Glutamatergic neuron (in vitro differentiated cells): ENCODE results near the gene PPP4R4. TPM values are rescaled to one million over a fixed set of nuclear protein-coding genes. Genes with fewer than 3 reads are reported as not detected.
"Not testable (repeated sequence)": the region's sequence is repeated elsewhere in the genome, so short reads cannot be mapped to it uniquely, and the experiment has no call there.

Experiments used
- DNase-seq: peaks from one replicate; pipeline ENCODE4 v3.0.0; 2022
- H3K27ac Mint-ChIP-seq: one replicate; pipeline ENCODE4 v1.8.0; 2020; ENCODE audit warnings: mild to moderate bottlenecking, mixed read lengths, inconsistent platforms; ENCODE audit not compliant: unreplicated experiment
- H3K27me3 Mint-ChIP-seq: one replicate; pipeline ENCODE4 v1.8.0; 2020; ENCODE audit warnings: mild to moderate bottlenecking, moderate library complexity, mixed read lengths, inconsistent platforms; ENCODE audit not compliant: unreplicated experiment
- H3K36me3 Mint-ChIP-seq: one replicate; pipeline ENCODE4 v1.8.0; 2020; ENCODE audit warnings: mild to moderate bottlenecking, mixed read lengths, inconsistent platforms; ENCODE audit not compliant: unreplicated experiment
- H3K4me1 Mint-ChIP-seq: one replicate; pipeline ENCODE4 v1.8.0; 2020; ENCODE audit warnings: mild to moderate bottlenecking, low read depth, mixed read lengths, inconsistent platforms; ENCODE audit not compliant: unreplicated experiment
- H3K4me3 Mint-ChIP-seq: one replicate; pipeline ENCODE4 v1.8.0; 2020; ENCODE audit warnings: mild to moderate bottlenecking, mixed read lengths, inconsistent platforms; ENCODE audit not compliant: unreplicated experiment
- H3K9me3 Mint-ChIP-seq: one replicate; pipeline ENCODE4 v1.8.0; 2020; ENCODE audit warnings: mild to moderate bottlenecking, moderate library complexity, mixed read lengths, inconsistent platforms; ENCODE audit not compliant: unreplicated experiment
- total RNA-seq: library from RNA; stranded (reverse); fragmentation: NEBNext Ultra II Directional; extraction: Animal tissue kit (Norgen Biotek cat#: 25700); gene quantifications from one replicate; pipeline ENCODE4 v1.2.1, GENCODE V29; 2021; ENCODE audit not compliant: unreplicated experiment
- TF ChIP-seq, protein P1 (sequence below): fragments of 200-600 bp; sonication (generic); IDR thresholded peaks from one replicate; pipeline ENCODE4 v1.5.0; 2021; ENCODE audit not compliant: partially characterized antibody, unreplicated experiment

The PPP4R4 gene
- total RNA-seq, 1 donor from 2014 or later = 1.6 TPM

DNA sequence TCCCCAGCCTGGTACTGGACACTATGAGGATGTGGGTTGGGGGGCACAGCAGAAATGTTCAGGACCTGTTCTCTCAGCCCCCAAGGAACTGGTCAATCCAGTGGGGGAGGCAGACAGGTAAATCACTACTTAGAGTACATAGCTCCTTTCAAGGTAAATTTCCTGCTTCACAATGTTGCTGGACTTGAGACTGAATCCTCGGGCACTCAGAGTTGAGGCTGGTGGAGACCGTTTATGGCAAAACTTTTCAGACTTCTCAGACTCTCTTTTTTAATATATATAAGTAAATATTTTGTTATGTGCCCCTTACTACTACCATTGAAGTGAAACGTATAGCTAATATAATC is 119.4 kb downstream of the PPP4R4 start:
- Mint-ChIP-seq H3K27me3 (peaks cover 3% of the 10 kb centered on the region), H3K4me3 (no peak overlapping the region)
- TF ChIP-seq, protein P1, sequence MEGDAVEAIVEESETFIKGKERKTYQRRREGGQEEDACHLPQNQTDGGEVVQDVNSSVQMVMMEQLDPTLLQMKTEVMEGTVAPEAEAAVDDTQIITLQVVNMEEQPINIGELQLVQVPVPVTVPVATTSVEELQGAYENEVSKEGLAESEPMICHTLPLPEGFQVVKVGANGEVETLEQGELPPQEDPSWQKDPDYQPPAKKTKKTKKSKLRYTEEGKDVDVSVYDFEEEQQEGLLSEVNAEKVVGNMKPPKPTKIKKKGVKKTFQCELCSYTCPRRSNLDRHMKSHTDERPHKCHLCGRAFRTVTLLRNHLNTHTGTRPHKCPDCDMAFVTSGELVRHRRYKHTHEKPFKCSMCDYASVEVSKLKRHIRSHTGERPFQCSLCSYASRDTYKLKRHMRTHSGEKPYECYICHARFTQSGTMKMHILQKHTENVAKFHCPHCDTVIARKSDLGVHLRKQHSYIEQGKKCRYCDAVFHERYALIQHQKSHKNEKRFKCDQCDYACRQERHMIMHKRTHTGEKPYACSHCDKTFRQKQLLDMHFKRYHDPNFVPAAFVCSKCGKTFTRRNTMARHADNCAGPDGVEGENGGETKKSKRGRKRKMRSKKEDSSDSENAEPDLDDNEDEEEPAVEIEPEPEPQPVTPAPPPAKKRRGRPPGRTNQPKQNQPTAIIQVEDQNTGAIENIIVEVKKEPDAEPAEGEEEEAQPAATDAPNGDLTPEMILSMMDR = no peak

DNA sequence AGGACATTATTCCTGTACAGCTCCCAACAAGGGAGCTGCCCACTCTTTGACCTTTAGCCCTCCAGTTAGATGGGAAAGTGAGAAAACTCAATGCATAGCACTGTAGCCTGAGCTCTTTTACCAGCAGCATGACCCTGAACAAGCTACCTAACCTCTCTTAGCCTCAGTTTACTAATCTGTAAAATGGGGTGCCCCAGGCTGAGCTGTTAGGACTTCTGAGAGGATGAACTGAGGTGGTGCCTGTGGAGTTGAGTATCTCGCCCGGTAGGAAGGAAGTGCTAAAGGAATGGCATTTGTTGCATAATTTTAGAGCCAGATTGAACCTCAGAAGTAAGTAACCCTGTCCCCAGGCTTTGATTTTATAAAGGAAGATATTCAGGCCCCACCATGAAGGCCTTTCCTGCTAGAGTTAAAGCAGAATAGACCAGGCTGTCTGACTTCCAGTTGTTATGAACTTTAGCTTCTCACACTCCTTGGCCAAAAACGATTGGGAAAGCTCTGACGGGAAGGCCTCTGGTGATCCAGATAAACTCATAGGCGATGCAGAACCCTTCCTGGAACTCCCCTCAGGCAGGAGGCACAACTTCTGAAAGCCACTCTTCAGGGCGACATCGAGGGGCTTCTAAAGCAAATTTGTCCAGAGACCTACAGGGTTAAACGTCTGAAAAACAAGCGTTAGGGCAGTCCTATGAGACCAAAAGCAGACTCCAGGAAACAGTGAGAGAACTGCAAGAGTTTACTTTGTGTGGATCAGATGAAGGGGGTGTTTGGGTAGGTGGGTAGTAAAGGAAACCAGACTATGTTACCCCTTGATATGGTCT is 121.4 kb downstream of the PPP4R4 start:
- Mint-ChIP-seq H3K4me3 (no peak overlapping the region), H3K9me3 (no peaks in the 10 kb centered on the region), H3K27me3 (peaks cover 3% of the 10 kb centered on the region), H3K36me3 (no peaks in the 10 kb centered on the region), H3K4me1 (no peaks in the 10 kb centered on the region), H3K27ac (no peak overlapping the region)
- no peak for DNase-seq
- TF ChIP-seq, protein P1 = no peak

More for the DNA sequence above, 119.4 kb downstream of the PPP4R4 start:
- H3K36me3 Mint-ChIP-seq = no peaks in the 10 kb centered on the region
- H3K4me1 Mint-ChIP-seq = no peaks in the 10 kb centered on the region
- H3K27ac Mint-ChIP-seq = no peak overlapping the region
- peaks cover 1% of the 10 kb centered on the region for H3K9me3 Mint-ChIP-seq
- DNase-seq = no peak

DNA sequence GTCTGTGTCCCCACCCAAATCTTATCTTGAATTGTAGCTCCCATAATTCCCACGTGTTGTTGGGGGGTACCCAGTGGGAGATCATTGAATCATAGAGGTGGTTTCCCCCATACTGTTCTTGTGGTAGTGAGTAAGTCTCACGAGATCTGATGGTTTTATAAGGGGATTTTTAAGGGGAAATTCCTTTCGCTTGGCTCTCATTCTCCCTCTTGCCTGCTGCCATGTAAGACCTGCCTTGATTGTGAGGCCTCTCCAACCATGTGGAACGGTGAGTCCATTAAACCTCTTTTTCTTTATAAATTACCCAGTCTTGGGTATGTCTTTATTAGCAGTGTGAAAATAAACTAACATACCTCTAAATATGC is 122.0 kb downstream of the PPP4R4 start:
- not testable (repeated sequence) for H3K27me3 Mint-ChIP-seq, DNase-seq, H3K4me1 Mint-ChIP-seq, H3K27ac Mint-ChIP-seq, H3K36me3 Mint-ChIP-seq, H3K4me3 Mint-ChIP-seq, H3K9me3 Mint-ChIP-seq

DNA sequence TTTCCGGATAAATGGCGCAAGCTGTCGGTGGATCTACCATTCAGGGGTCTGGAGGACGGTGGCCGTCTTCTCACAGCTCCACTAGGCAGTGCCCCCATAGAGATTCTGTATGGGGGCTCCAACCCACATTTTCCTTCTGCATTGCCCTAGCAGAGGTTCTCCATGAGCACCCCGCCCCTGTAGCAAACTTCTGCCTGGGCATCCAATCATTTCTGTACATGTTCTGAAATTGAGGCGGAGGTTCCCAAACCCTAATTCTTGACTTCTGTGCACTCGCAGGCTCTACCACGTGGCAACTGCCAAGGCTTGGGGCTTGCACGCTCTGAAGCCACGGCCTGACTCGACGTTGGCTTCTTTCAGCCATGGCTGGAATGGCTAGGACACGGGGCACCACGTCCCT is 124.0 kb downstream of the PPP4R4 start:
- Mint-ChIP-seq H3K27me3 (peaks cover 3% of the 10 kb centered on the region), H3K36me3 (no peaks in the 10 kb centered on the region)

DNA sequence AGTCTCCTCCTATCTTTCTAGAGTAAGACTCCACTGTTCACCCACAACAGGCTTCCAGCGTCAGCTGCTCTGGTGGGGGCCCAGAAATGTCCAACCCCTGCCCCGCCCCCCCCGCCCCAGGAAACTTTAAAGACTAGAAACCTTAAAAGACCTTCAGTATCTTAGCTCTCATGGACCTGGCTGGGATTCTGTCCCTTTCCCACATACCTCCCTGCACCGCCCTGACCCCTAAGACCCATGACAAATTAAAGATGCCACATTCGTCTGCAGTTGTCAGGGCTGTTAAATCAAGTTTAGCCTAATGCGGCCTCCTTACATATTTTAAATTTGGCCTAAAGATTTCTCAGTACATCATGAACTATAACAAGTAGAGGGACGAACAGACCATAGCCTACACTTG is 129.0 kb downstream of the PPP4R4 start:
- Mint-ChIP-seq H3K36me3 (peaks cover 4% of the 10 kb centered on the region), H3K9me3 (peaks cover 1% of the 10 kb centered on the region), H3K27me3 (no peaks in the 10 kb centered on the region), H3K27ac (no peak overlapping the region), H3K4me1 (peaks cover 4% of the 10 kb centered on the region), H3K4me3 (no peak overlapping the region)
- DNase-seq = no peak
- TF ChIP-seq, protein P1 = no peak

More for the DNA sequence above, 124.0 kb downstream of the PPP4R4 start:
- Mint-ChIP-seq H3K9me3 (peaks cover 1% of the 10 kb centered on the region), H3K4me1 (no peaks in the 10 kb centered on the region), H3K27ac (no peak overlapping the region), H3K4me3 (no peak overlapping the region)
- DNase-seq = no peak
- TF ChIP-seq, protein P1 = no peak
